Natural killer cell (primary cell): ENCODE data around the gene RPL37A. TPM values are rescaled to one million over a fixed set of nuclear protein-coding genes. Genes with fewer than 3 reads are reported as not detected.

Experiments
- ATAC-seq, 3 donors: fragments of 150-1000 bp in 2 of 3; fragments of 200-7000 bp in 1 of 3; cut with Tn5 transposase; 1 replicate in 1 of 3; 2 replicates in 2 of 3; pipeline ENCODE4 v1.10.0; 2021; ENCODE audit warnings: mild to moderate bottlenecking in 2 of 3, moderate library complexity in 2 of 3
- DNase-seq, 2 donors: peaks; one replicate each; pipeline versions ENCODE4 v3.0.0 to v3.0.0-alpha.2; 2013 to 2021; ENCODE audit warnings: mixed read lengths in 1 of 2
- H3K27ac ChIP-seq: one replicate; pipeline ENCODE4 v1.5.1; 2013; ENCODE audit warnings: mild to moderate bottlenecking, low read length
- H3K27me3 ChIP-seq: one replicate; pipeline ENCODE4 v1.6.1; 2013; ENCODE audit warnings: low read length; ENCODE audit not compliant: control insufficient read depth, insufficient read depth
- H3K36me3 ChIP-seq: one replicate; pipeline ENCODE4 v1.6.1; 2013; ENCODE audit warnings: low read length; ENCODE audit not compliant: control insufficient read depth, insufficient read depth
- H3K4me1 ChIP-seq: one replicate; pipeline ENCODE4 v1.6.1; 2013; ENCODE audit warnings: low read length; ENCODE audit not compliant: control insufficient read depth, insufficient read depth
- H3K4me3 ChIP-seq: one replicate; pipeline ENCODE4 v1.5.1; 2013; ENCODE audit warnings: low read length
- H3K9me3 ChIP-seq: one replicate; pipeline ENCODE4 v1.6.1; 2013; ENCODE audit warnings: low read length; ENCODE audit not compliant: control insufficient read depth, insufficient read depth
- H3K27ac Mint-ChIP-seq, 2 donors: one replicate each; pipeline ENCODE4 v1.8.0; 2022; ENCODE audit warnings: mild to moderate bottlenecking in 2 of 2, mixed read lengths in 2 of 2, moderate library complexity in 1 of 2
- H3K27me3 Mint-ChIP-seq, 2 donors: one replicate each; pipeline ENCODE4 v1.8.0; 2022; ENCODE audit warnings: low read depth in 2 of 2, mixed read lengths in 2 of 2
- H3K36me3 Mint-ChIP-seq: one replicate; pipeline ENCODE4 v1.8.0; 2022; ENCODE audit warnings: mixed read lengths
- H3K4me1 Mint-ChIP-seq, 2 donors: one replicate each; pipeline ENCODE4 v1.8.0; 2022; ENCODE audit warnings: mixed read lengths in 2 of 2
- H3K4me3 Mint-ChIP-seq: one replicate; pipeline ENCODE4 v1.8.0; 2022; ENCODE audit warnings: mild to moderate bottlenecking, moderate library complexity, mixed read lengths
- H3K9me3 Mint-ChIP-seq, 2 donors: one replicate each; pipeline ENCODE4 v1.8.0; 2022; ENCODE audit warnings: mixed read lengths in 2 of 2
- CTCF ChIP-seq: fragments of 200-600 bp; IDR thresholded peaks from one replicate; pipeline ENCODE4 v1.8.0; 2022; ENCODE audit warnings: antibody characterized with exemption
- WGBS: methylation state at CpG from one replicate; pipeline ENCODE4 v1.1.7; 2013; ENCODE audit warnings: missing lambda C conversion rate; ENCODE audit not compliant: insufficient coverage; 5-methylcytosine and 5-hydroxymethylcytosine counted together
- intact Hi-C: fragments of 100-400 bp; cut with micrococcal nuclease; formaldehyde crosslinking; loops from one replicate; pipeline ENCODE4 v1.14.2; 2022
- total RNA-seq, 4 donors: library from RNA; stranded (reverse); fragments of 120-200 nt in 1 of 4; gene quantifications; one replicate each; pipeline versions ENCODE4 v1.2.3 to v1.2.4, GENCODE V29; 2013 to 2022

RPL37A gene
- total RNA-seq, 3 donors from 2014 or later (not counting 1 experiment from before 2014, with no cell fraction given), result 1,429 to 1,793 (median 1,744) TPM

GRCh38 chr2:216490061-216490460 lies 8.6 kb upstream of the RPL37A start:
- DNase-seq (no peak), ATAC-seq (no peak)
- Histone ChIP-seq H3K4me1 (peaks cover 3% of the 10 kb centered on the region), H3K27me3 (no peaks in the 10 kb centered on the region), H3K27ac (no peak overlapping the region), H3K36me3 (no peaks in the 10 kb centered on the region), H3K4me3 (no peak overlapping the region), H3K9me3 (no peaks in the 10 kb centered on the region)
- H3K36me3 Mint-ChIP-seq, result no peaks in the 10 kb centered on the region
- no peak overlapping the region for H3K27ac Mint-ChIP-seq
- whole genome bisulfite sequencing, result no CpG with 5 or more reads among the region's 1 CpG
- no peaks in the 10 kb centered on the region for H3K4me1 Mint-ChIP-seq
- no peaks in the 10 kb centered on the region for H3K9me3 Mint-ChIP-seq
- H3K4me3 Mint-ChIP-seq, result no peak overlapping the region
- TF ChIP-seq CTCF, result no peak
- no peaks in the 10 kb centered on the region for H3K27me3 Mint-ChIP-seq
- intact Hi-C loops, result no loop called here

GRCh38 chr2:216491793-216492596 lies 6.6 kb upstream of the RPL37A start:
- Histone ChIP-seq H3K27ac (no peak overlapping the region), H3K36me3 (no peaks in the 10 kb centered on the region), H3K27me3 (no peaks in the 10 kb centered on the region), H3K9me3 (no peaks in the 10 kb centered on the region), H3K4me3 (no peak overlapping the region), H3K4me1 (no peaks in the 10 kb centered on the region)
- Mint-ChIP-seq H3K27ac (no peak overlapping the region), H3K4me3 (no peak overlapping the region), H3K4me1 (no peaks in the 10 kb centered on the region), H3K27me3 (no peaks in the 10 kb centered on the region), H3K36me3 (no peaks in the 10 kb centered on the region), H3K9me3 (no peaks in the 10 kb centered on the region)
- TF ChIP-seq CTCF, result no peak
- no peak for DNase-seq
- 78% methylated on average over 6 of the region's 9 CpGs for WGBS
- no peak for ATAC-seq
- intact Hi-C loops, result no loop called here

- Histone ChIP-seq H3K27ac (no peak overlapping the region), H3K4me1 (peaks cover 3% of the 10 kb centered on the region), H3K4me3 (no peak overlapping the region), H3K9me3 (no peaks in the 10 kb centered on the region), H3K27me3 (no peaks in the 10 kb centered on the region), H3K36me3 (no peaks in the 10 kb centered on the region)
- WGBS, result 86% methylated on average over 6 of the region's 6 CpGs
- Mint-ChIP-seq H3K36me3 (no peaks in the 10 kb centered on the region), H3K27me3 (no peaks in the 10 kb centered on the region), H3K4me1 (peaks cover 4% of the 10 kb centered on the region in 2 donors), H3K27ac (no peak overlapping the region), H3K4me3 (no peak overlapping the region), H3K9me3 (no peaks in the 10 kb centered on the region)
- no peak for TF ChIP-seq CTCF
- DNase-seq (no peak), ATAC-seq (no peak)
- intact Hi-C loops, result no loop called here
These were observed 5.9 kb upstream of the RPL37A start for GRCh38 chr2:216492597-216493333.
